HCT116 (cell line): ENCODE results near the gene TPTE2. TPM values are rescaled to one million over a fixed set of nuclear protein-coding genes. Genes with fewer than 3 reads are reported as not detected.
"Not testable (repeated sequence)": the region's sequence is repeated elsewhere in the genome, so short reads cannot be mapped to it uniquely, and the experiment has no call there.

Experiments
- ATAC-seq: fragments of 200-7000 bp; cut with Tn5 transposase; 2 replicates; pipeline ENCODE4 v1.9.1; 2020; ENCODE audit warnings: mild to moderate bottlenecking, moderate library complexity
- Bru-seq: library from RNA; stranded (reverse); fragments of 400-500 nt; gene quantifications from one replicate; lab custom pipeline; 2021; lab: Mats Ljungman, UMichigan
- BruChase-seq, 2 experiments: library from RNA; stranded (reverse); fragments of 400-500 nt; gene quantifications; one replicate each; lab custom pipeline; 2021; lab: Mats Ljungman, UMichigan
- BruUV-seq: library from RNA; stranded (reverse); fragments of 400-500 nt; replicated peaks from 2 replicates; lab custom pipeline; 2021; lab: Mats Ljungman, UMichigan
- CTCF ChIA-PET: fragments of 300-600 bp; sonication (Branson Sonifier 250); formaldehyde crosslinking; loops from one replicate; lab custom pipeline; 2021; ENCODE audit warnings: antibody characterized with exemption; lab: Charles Lee
- POLR2A ChIA-PET: fragments of 300-600, 350-600 bp; sonication (Branson Sonifier 250); formaldehyde crosslinking; loops from one replicate; lab custom pipeline; 2021; ENCODE audit warnings: antibody characterized with exemption; lab: Charles Lee
- RAD21 ChIA-PET, 2 experiments: fragments of 300-600 bp; sonication (Branson Sonifier 250); formaldehyde crosslinking; loops; one replicate each; lab custom pipeline; 2023; ENCODE audit warnings: low total read pairs in 2 of 2; ENCODE audit not compliant: uncharacterized antibody in 2 of 2, unreplicated experiment in 2 of 2, low non-redundant PET in 1 of 2; lab: Charles Lee
- DNase-seq: peaks from one replicate; pipeline ENCODE4 v3.0.0-alpha.2; 2010; ENCODE audit warnings: low read depth, low spot score
- H2AFZ ChIP-seq: fragments of 200-600 bp; shearing (Covaris generic), sonication (generic); 2 replicates; pipeline ENCODE4 v1.6.1; 2017; ENCODE audit warnings: low read depth, mixed run types, mixed read lengths, antibody characterized with exemption, low read length; ENCODE audit not compliant: poor library complexity, severe bottlenecking
- H3K27ac ChIP-seq: 2 replicates; pipeline ENCODE4 v1.5.1; 2012; ENCODE audit warnings: low read depth, low read length
- H3K27me3 ChIP-seq: fragments of 200-600 bp; sonication (generic); 2 replicates; pipeline ENCODE4 v1.6.1; 2016; ENCODE audit warnings: mixed run types, low read length, mixed read lengths; ENCODE audit not compliant: insufficient read depth
- H3K36me3 ChIP-seq, 2 experiments: fragments of 200-500 bp in 1 of 2; fragments of 200-600 bp in 1 of 2; sonication (Bioruptor generic) in 1 of 2; sonication (generic) in 1 of 2; 2 replicates each; pipeline versions ENCODE4 v1.5.1 to v1.6.1; 2014 to 2016; ENCODE audit warnings: low read length in 2 of 2, inconsistent platforms in 1 of 2, mixed read lengths in 1 of 2, mixed run types in 1 of 2; ENCODE audit not compliant: insufficient read depth in 2 of 2, control insufficient read depth in 1 of 2
- H3K4me1 ChIP-seq, 2 experiments: fragments of 200-600 bp in 1 of 2; sonication (generic) in 1 of 2; 2 replicates each; pipeline versions ENCODE4 v1.5.1 to v1.6.1; 2012 to 2017; ENCODE audit warnings: low read length in 2 of 2, inconsistent platforms in 1 of 2, mild to moderate bottlenecking in 1 of 2, mixed read lengths in 1 of 2, mixed run types in 1 of 2, moderate library complexity in 1 of 2; ENCODE audit not compliant: insufficient read depth in 2 of 2, control insufficient read depth in 1 of 2
- H3K4me2 ChIP-seq: fragments of 200-600 bp; sonication (generic); 2 replicates; pipeline ENCODE4 v1.6.1; 2017; ENCODE audit warnings: mixed run types, low read length, mixed read lengths
- H3K4me3 ChIP-seq, 2 experiments: fragments of 200-600 bp in 1 of 2; sonication (generic) in 1 of 2; replicated peaks in 1 of 2; 2 replicates each; pipeline ENCODE4 v1.5.1; 2011 to 2016; ENCODE audit warnings: low read length in 2 of 2, control low read depth in 1 of 2, low read depth in 1 of 2, mild to moderate bottlenecking in 1 of 2, mixed read lengths in 1 of 2, mixed run types in 1 of 2
- H3K79me2 ChIP-seq: fragments of 200-600 bp; sonication (generic); 2 replicates; pipeline ENCODE4 v1.6.1; 2017; ENCODE audit warnings: mild to moderate bottlenecking, mixed run types, low read length, moderate library complexity, mixed read lengths; ENCODE audit not compliant: insufficient read depth
- H3K9ac ChIP-seq: fragments of 200-600 bp; sonication (generic); 2 replicates; pipeline ENCODE4 v1.6.1; 2016; ENCODE audit warnings: low read length, mixed read lengths
- H3K9me2 ChIP-seq: fragments of 200-600 bp; sonication (generic), shearing (Covaris generic); 2 replicates; pipeline ENCODE4 v1.6.1; 2017; ENCODE audit warnings: mixed run types, mild to moderate bottlenecking, moderate library complexity; ENCODE audit not compliant: insufficient read depth
- H3K9me3 ChIP-seq, 2 experiments: fragments of 200-500 bp in 1 of 2; fragments of 200-600 bp in 1 of 2; sonication (Bioruptor generic) in 1 of 2; sonication (generic) in 1 of 2; 2 replicates each; pipeline ENCODE4 v1.6.1; 2014 to 2017; ENCODE audit warnings: low read length in 2 of 2, mixed read lengths in 2 of 2, inconsistent platforms in 1 of 2, low read depth in 1 of 2, mild to moderate bottlenecking in 1 of 2, mixed run types in 1 of 2, moderate library complexity in 1 of 2; ENCODE audit not compliant: control insufficient read depth in 1 of 2, insufficient read depth in 1 of 2
- H4K20me1 ChIP-seq: fragments of 200-600 bp; sonication (generic), shearing (Covaris generic); 2 replicates; pipeline ENCODE4 v1.6.1; 2017; ENCODE audit warnings: mixed run types, mild to moderate bottlenecking, moderate library complexity; ENCODE audit not compliant: insufficient read depth
- POLR2A ChIP-seq: IDR thresholded peaks from 2 replicates; pipeline ENCODE4 v1.7.0; 2011; ENCODE audit warnings: borderline replicate concordance; ENCODE audit not compliant: insufficient read depth, insufficient read length; ENCODE audit errors: extremely low read depth
- ZFX ChIP-seq: fragments of 450-650 bp; IDR thresholded peaks from 2 replicates; pipeline ENCODE4 v1.6.1; 2017
- intact Hi-C: fragments of 100-400 bp; cut with micrococcal nuclease; formaldehyde crosslinking; loops from 2 replicates; pipeline ENCODE4 v1.10.0; 2022
- long read RNA-seq: library from polyadenylated mRNA; unstranded; transcript quantifications from one replicate; pipeline ENCODE4 v2.0.0, GENCODE V29; 2021; ENCODE audit not compliant: unreplicated experiment
- polyA plus RNA-seq: library from polyadenylated mRNA; unstranded; fragments of >200 nt; gene quantifications from 2 replicates; pipeline ENCODE4 v1.2.1, GENCODE V29; 2012; ENCODE audit warnings: missing spikeins
- total RNA-seq: library from RNA; stranded (reverse); gene quantifications from one replicate; pipeline ENCODE4 v1.2.1, GENCODE V29; 2021; ENCODE audit not compliant: unreplicated experiment
- TF ChIP-seq, protein P1 (sequence below): IDR thresholded peaks from 2 replicates; pipeline ENCODE4 v1.6.1; 2012

The TPTE2 gene
- not detected for total RNA-seq
- not detected in 2 replicates for polyA plus RNA-seq
- Bru-seq, nascent RNA, result percentile 28 among the genes with signal in this experiment
- BruChase-seq, experiment 1, labeled RNA remaining after a 6-hour chase, result percentile 39 among the genes with signal in this experiment
- BruChase-seq, experiment 2, labeled RNA remaining after a 2-hour chase, result percentile 37 among the genes with signal in this experiment
- long read RNA-seq, result 0 reads

DNA sequence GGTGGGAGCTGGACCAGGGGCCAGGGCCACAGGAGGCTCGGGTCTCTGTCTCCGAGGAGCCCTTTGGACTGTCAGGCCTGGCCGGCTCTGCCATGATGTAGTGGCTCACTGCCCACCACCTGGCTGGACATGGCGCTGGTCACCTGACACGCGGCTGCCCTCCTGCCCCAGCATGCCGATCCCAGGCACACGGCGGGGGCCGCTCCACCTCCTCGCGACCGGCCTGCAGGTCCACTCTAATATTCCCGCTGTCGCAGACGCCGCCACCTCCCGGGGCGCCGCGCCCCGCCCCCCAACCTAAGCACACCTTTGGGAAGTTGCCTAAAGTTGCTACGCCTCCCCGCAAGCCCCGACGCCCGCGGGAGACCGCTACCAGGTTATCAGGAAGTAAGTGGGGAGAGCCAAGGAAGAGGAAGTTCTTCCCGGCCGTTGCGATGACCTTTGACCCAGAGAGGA, at the start of gene TPTE2:
Gene TPTE2, minus strand, starts transcription at position 406 of the 456 bp plus-strand sequence. CDS start 58,298 bp downstream, outside the sequence.
- CTCF ChIA-PET, H3K27ac ChIP-seq, intact Hi-C loops, H3K9ac ChIP-seq, H3K9me2 ChIP-seq, H4K20me1 ChIP-seq, H3K9me3 ChIP-seq, DNase-seq, H2AFZ ChIP-seq, ATAC-seq, BruUV-seq, H3K4me1 ChIP-seq, H3K79me2 ChIP-seq, H3K4me2 ChIP-seq, H3K27me3 ChIP-seq, H3K36me3 ChIP-seq, H3K4me3 ChIP-seq, RAD21 ChIA-PET, POLR2A ChIA-PET: not testable (repeated sequence)

DNA sequence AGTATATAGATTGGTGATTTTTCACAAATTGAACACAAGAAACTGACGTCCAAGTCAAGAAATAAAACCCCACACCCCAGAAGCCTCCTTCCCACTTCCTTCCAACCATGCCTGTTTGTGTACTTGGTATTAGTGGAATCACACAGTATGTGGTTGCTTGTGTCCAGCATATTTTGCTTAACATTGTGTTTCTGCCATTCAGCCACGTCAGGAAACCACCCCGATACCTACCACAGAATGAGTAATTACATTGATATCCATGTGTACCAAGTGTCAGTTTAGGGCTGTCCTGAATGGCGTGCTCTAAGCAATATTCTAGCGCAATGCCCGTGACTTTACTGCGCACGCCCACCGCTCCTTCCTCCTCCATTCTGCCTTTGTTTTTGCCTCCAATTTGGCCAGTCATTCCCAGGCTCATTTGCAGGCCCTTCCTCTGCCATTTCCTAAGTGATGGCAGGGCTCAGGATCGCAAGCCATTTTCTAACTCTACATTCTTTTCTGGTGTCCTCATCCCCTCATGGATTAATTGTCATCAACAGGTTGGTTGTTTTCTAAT, 46.3 kb upstream of the TPTE2 start:
- Histone ChIP-seq H3K79me2 (peaks cover 92% of the 10 kb centered on the region), H4K20me1 (peaks cover 3% of the 10 kb centered on the region; the same call in 1 of the 2 replicates), H3K27me3 (no peaks in the 10 kb centered on the region), H3K36me3 (no peaks in the 10 kb centered on the region), H3K9ac (no peak overlapping the region), H3K9me2 (no peaks in the 10 kb centered on the region), H3K9me3 (no peaks in the 10 kb centered on the region), H3K27ac (no peak overlapping the region), H3K4me2 (no peak overlapping the region), H2AFZ (no peak overlapping the region), H3K4me3 (no peak overlapping the region), H3K4me1 (peaks cover 25 to 44% of the 10 kb centered on the region in 2 experiments)
- TF ChIP-seq ZFX (no peak), POLR2A (no peak)
- TF ChIP-seq, protein P1, sequence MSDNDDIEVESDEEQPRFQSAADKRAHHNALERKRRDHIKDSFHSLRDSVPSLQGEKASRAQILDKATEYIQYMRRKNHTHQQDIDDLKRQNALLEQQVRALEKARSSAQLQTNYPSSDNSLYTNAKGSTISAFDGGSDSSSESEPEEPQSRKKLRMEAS, result no peak
- ChIA-PET RAD21 (no interaction called here), POLR2A (no interaction called here), CTCF (no interaction called here)
- intact Hi-C loops, result no loop called here
- DNase-seq, result no peak
- BruUV-seq, result no TSS peak
- no peak for ATAC-seq
